GM23338 (cell line): Measurements from ENCODE around the gene FAM13B. TPM values are rescaled to one million over a fixed set of nuclear protein-coding genes. Genes with fewer than 3 reads are reported as not detected.
"Not testable (repeated sequence)": the region's sequence is repeated elsewhere in the genome, so short reads cannot be mapped to it uniquely, and the experiment has no call there.

ENCODE experiments used
- ATAC-seq: fragments of 200-7000 bp; cut with Tn5 transposase; 3 replicates; pipeline ENCODE4 v1.9.1; 2020
- DNase-seq: peaks from one replicate; pipeline ENCODE4 v3.0.0-alpha.2; 2015; ENCODE audit warnings: low spot score
- H2AFZ ChIP-seq: fragments of 200-600 bp; sonication (generic); 2 replicates; pipeline ENCODE4 v1.8.0; 2016; ENCODE audit warnings: antibody characterized with exemption, mild to moderate bottlenecking, moderate library complexity
- H3F3A ChIP-seq: fragments of 200-600 bp; sonication (generic); replicated peaks from 2 replicates; pipeline ENCODE4 v1.8.0; 2017; ENCODE audit warnings: antibody characterized with exemption, mixed run types, low read depth
- H3K27ac ChIP-seq: fragments of 200-600 bp; sonication (generic); 2 replicates; pipeline ENCODE4 v1.6.1; 2016; ENCODE audit warnings: low read depth
- H3K27me3 ChIP-seq: fragments of 200-600 bp; sonication (generic); 2 replicates; pipeline ENCODE4 v1.8.0; 2016; ENCODE audit warnings: mild to moderate bottlenecking, mixed run types, moderate library complexity; ENCODE audit not compliant: insufficient read depth
- H3K36me3 ChIP-seq: fragments of 200-600 bp; sonication (generic); 2 replicates; pipeline ENCODE4 v1.8.0; 2016; ENCODE audit warnings: mild to moderate bottlenecking; ENCODE audit not compliant: insufficient read depth
- H3K4me1 ChIP-seq: fragments of 200-600 bp; sonication (generic); 2 replicates; pipeline ENCODE4 v1.8.0; 2016; ENCODE audit warnings: mild to moderate bottlenecking, moderate library complexity; ENCODE audit not compliant: insufficient read depth
- H3K4me2 ChIP-seq: fragments of 200-600 bp; sonication (generic); 2 replicates; pipeline ENCODE4 v1.7.1; 2017; ENCODE audit warnings: mixed run types
- H3K4me3 ChIP-seq: fragments of 200-600 bp; sonication (generic); 2 replicates; pipeline ENCODE4 v1.6.1; 2016; ENCODE audit warnings: mixed run types
- H3K79me2 ChIP-seq: fragments of 200-600 bp; sonication (generic); replicated peaks from 2 replicates; pipeline ENCODE4 v1.8.0; 2017; ENCODE audit warnings: mild to moderate bottlenecking; ENCODE audit not compliant: insufficient read depth
- H3K9me2 ChIP-seq: fragments of 200-600 bp; sonication (generic); 2 replicates; pipeline ENCODE4 v1.8.0; 2017; ENCODE audit not compliant: insufficient read depth
- H4K20me1 ChIP-seq: fragments of 200-600 bp; sonication (generic); replicated peaks from 2 replicates; pipeline ENCODE4 v1.8.0; 2017; ENCODE audit warnings: mild to moderate bottlenecking; ENCODE audit not compliant: insufficient read depth
- H3K27ac Mint-ChIP-seq: 2 replicates; pipeline ENCODE4 v1.8.0; 2020; ENCODE audit warnings: inconsistent platforms, mild to moderate bottlenecking, moderate library complexity, mixed read lengths
- H3K27me3 Mint-ChIP-seq: 3 replicates; pipeline ENCODE4 v1.8.0; 2022; ENCODE audit warnings: low read depth, mild to moderate bottlenecking, moderate library complexity, mixed read lengths, inconsistent platforms; ENCODE audit not compliant: insufficient read depth, poor library complexity
- H3K36me3 Mint-ChIP-seq: 3 replicates; pipeline ENCODE4 v1.8.0; 2021; ENCODE audit warnings: low read depth, mild to moderate bottlenecking, inconsistent platforms, moderate library complexity, mixed read lengths
- H3K4me1 Mint-ChIP-seq: 3 replicates; pipeline ENCODE4 v1.8.0; 2020; ENCODE audit warnings: mild to moderate bottlenecking, inconsistent platforms, mixed read lengths
- H3K4me3 Mint-ChIP-seq: 3 replicates; pipeline ENCODE4 v1.8.0; 2021; ENCODE audit warnings: moderate library complexity, mild to moderate bottlenecking, inconsistent platforms, mixed read lengths
- H3K9me3 Mint-ChIP-seq: 3 replicates; pipeline ENCODE4 v1.8.0; 2020; ENCODE audit warnings: moderate library complexity, mild to moderate bottlenecking, inconsistent platforms, mixed read lengths
- CREB1 ChIP-seq: fragments of 250-450 bp; sonication (Bioruptor Pico); IDR thresholded peaks from 2 replicates; pipeline ENCODE4 v1.5.0; 2020; ENCODE audit warnings: low read depth, mild to moderate bottlenecking, moderate library complexity
- CTCF ChIP-seq, 2 experiments: fragments of 200-600 bp in 1 of 2; sonication (generic) in 1 of 2; conservative IDR thresholded peaks; 2 replicates each; pipeline versions ENCODE4 v1.5.1 to v1.6.1; 2016 to 2017; ENCODE audit warnings: antibody characterized with exemption in 2 of 2, low read depth in 2 of 2, mild to moderate bottlenecking in 2 of 2, moderate library complexity in 1 of 2
- EZH2phosphoT487 ChIP-seq: fragments of 200-600 bp; sonication (generic); IDR thresholded peaks from one replicate; pipeline ENCODE4 v1.8.1; 2018; ENCODE audit warnings: antibody characterized with exemption; ENCODE audit not compliant: unreplicated experiment
- JUNB ChIP-seq: IDR thresholded peaks from one replicate; pipeline ENCODE4 v1.6.1; 2016; ENCODE audit warnings: antibody characterized with exemption; ENCODE audit not compliant: unreplicated experiment
- NANOG ChIP-seq: IDR thresholded peaks from 2 replicates; pipeline ENCODE4 v1.6.1; 2016; ENCODE audit warnings: antibody characterized with exemption, borderline replicate concordance
- STAT1 ChIP-seq: IDR thresholded peaks from one replicate; pipeline ENCODE4 v1.6.1; 2016; ENCODE audit warnings: antibody characterized with exemption; ENCODE audit not compliant: unreplicated experiment
- ZNF114 ChIP-seq: fragments of 250-450 bp; sonication (Bioruptor Pico); IDR thresholded peaks from 2 replicates; pipeline ENCODE4 v1.5.0; 2020; ENCODE audit warnings: mild to moderate bottlenecking, moderate library complexity
- ZNF331 ChIP-seq: fragments of 250-450 bp; sonication (Bioruptor Pico); IDR thresholded peaks from 2 replicates; pipeline ENCODE4 v1.5.0; 2020; ENCODE audit warnings: low read depth, mild to moderate bottlenecking, moderate library complexity
- polyA plus RNA-seq: library from polyadenylated mRNA; unstranded; fragments of >200 nt; fragmentation: Nextera tagmentation; extraction: Ambion mirVana; gene quantifications from 2 replicates; pipeline ENCODE4 v1.2.1, GENCODE V29; 2016
- total RNA-seq: library from RNA; depleted of rRNA; stranded (reverse); fragments of >200 nt; shearing (Covaris generic); gene quantifications from 2 replicates; pipeline ENCODE4 v1.2.3, GENCODE V29; 2014

FAM13B gene
- total and polyA plus RNA-seq, 2 experiments from 2014 or later: 12.9 to 30.2 TPM

GRCh38 chr5:138078006-138078643 lies 45.2 kb upstream of the FAM13B start:
- Histone ChIP-seq H2AFZ (no peak overlapping the region), H3K36me3 (no peaks in the 10 kb centered on the region), H3K9me2 (no peaks in the 10 kb centered on the region), H4K20me1 (no peaks in the 10 kb centered on the region; the same call in 1 of the 2 replicates), H3K27me3 (no peaks in the 10 kb centered on the region), H3K79me2 (no peaks in the 10 kb centered on the region), H3F3A (no peaks in the 10 kb centered on the region), H3K4me1 (peaks cover 12% of the 10 kb centered on the region; the same call in 1 of the 2 replicates), H3K4me2 (0 out of 2 replicates have a peak overlapping the region, but pooled peaks have one; percentile 26), H3K4me3 (no peak overlapping the region), H3K27ac (no peak overlapping the region)
- no peak for DNase-seq
- Mint-ChIP-seq H3K9me3 (no peaks in the 10 kb centered on the region), H3K36me3 (no peaks in the 10 kb centered on the region), H3K27me3 (peaks cover 2% of the 10 kb centered on the region), H3K4me3 (no peak overlapping the region), H3K27ac (no peak overlapping the region), H3K4me1 (peaks cover 15% of the 10 kb centered on the region)
- TF ChIP-seq EZH2phosphoT487 (no peak), STAT1 (no peak)
- ATAC-seq: peak; percentile 50

GRCh38 chr5:138077064-138077696 lies 44.3 kb upstream of the FAM13B start:
- Histone ChIP-seq H2AFZ (no peak overlapping the region), H4K20me1 (no peaks in the 10 kb centered on the region; the same call in 1 of the 2 replicates), H3K79me2 (no peaks in the 10 kb centered on the region), H3K36me3 (no peaks in the 10 kb centered on the region), H3K27ac (no peak overlapping the region), H3K27me3 (no peaks in the 10 kb centered on the region), H3K4me1 (peaks cover 12% of the 10 kb centered on the region; the same call in 1 of the 2 replicates), H3F3A (no peaks in the 10 kb centered on the region), H3K4me2 (no peak overlapping the region), H3K4me3 (no peak overlapping the region), H3K9me2 (no peaks in the 10 kb centered on the region)
- Mint-ChIP-seq H3K4me1 (peaks cover 15% of the 10 kb centered on the region), H3K9me3 (no peaks in the 10 kb centered on the region), H3K27me3 (peaks cover under 1% of the 10 kb centered on the region), H3K27ac (no peak overlapping the region), H3K4me3 (no peak overlapping the region), H3K36me3 (no peaks in the 10 kb centered on the region)
- TF ChIP-seq JUNB: no peak
- TF ChIP-seq ZNF331 (CRISPR knock-in tag): no peak
- TF ChIP-seq ZNF114 (CRISPR knock-in tag): no peak
- no peak for TF ChIP-seq NANOG
- TF ChIP-seq CREB1 (CRISPR knock-in tag): no peak
- TF ChIP-seq CTCF (conservative IDR thresholded peaks at IDR 0.05; ENCODE audit: low read depth in 2 of 2): peak; percentile 95 to 96
- DNase-seq (peak; percentile 86), ATAC-seq (peak; percentile 78)

GRCh38 chr5:138070026-138070425 lies 37.1 kb upstream of the FAM13B start:
- not testable (repeated sequence) for H3K4me1 ChIP-seq, H3K27me3 Mint-ChIP-seq, ATAC-seq, H3K4me3 ChIP-seq, H2AFZ ChIP-seq, H3K4me1 Mint-ChIP-seq, H3K27me3 ChIP-seq, H4K20me1 ChIP-seq, H3K27ac ChIP-seq, H3K9me2 ChIP-seq, H3K79me2 ChIP-seq, H3K36me3 ChIP-seq, H3K36me3 Mint-ChIP-seq, H3K4me3 Mint-ChIP-seq, H3K9me3 Mint-ChIP-seq, H3K4me2 ChIP-seq, DNase-seq, H3F3A ChIP-seq
- peak overlapping the region; percentile 65; the same call in 1 of the 2 replicates for H3K27ac Mint-ChIP-seq
